22Rv1 (cell line): ENCODE measurements around the gene SLC10A2.

Experiments
- ZFX ChIP-seq: fragments of 450-650 bp; IDR thresholded peaks from 2 replicates; pipeline ENCODE4 v1.6.1; 2017; ENCODE audit warnings: antibody characterized with exemption, borderline replicate concordance
- TF ChIP-seq, protein P1 (sequence below): fragments of 450-650 bp; IDR thresholded peaks from 2 replicates; pipeline ENCODE4 v1.5.1; 2017; ENCODE audit warnings: mild to moderate bottlenecking

GRCh38 chr13:103098535-103098934, 32.3 kb upstream of the SLC10A2 start:
- TF ChIP-seq, protein P1, sequence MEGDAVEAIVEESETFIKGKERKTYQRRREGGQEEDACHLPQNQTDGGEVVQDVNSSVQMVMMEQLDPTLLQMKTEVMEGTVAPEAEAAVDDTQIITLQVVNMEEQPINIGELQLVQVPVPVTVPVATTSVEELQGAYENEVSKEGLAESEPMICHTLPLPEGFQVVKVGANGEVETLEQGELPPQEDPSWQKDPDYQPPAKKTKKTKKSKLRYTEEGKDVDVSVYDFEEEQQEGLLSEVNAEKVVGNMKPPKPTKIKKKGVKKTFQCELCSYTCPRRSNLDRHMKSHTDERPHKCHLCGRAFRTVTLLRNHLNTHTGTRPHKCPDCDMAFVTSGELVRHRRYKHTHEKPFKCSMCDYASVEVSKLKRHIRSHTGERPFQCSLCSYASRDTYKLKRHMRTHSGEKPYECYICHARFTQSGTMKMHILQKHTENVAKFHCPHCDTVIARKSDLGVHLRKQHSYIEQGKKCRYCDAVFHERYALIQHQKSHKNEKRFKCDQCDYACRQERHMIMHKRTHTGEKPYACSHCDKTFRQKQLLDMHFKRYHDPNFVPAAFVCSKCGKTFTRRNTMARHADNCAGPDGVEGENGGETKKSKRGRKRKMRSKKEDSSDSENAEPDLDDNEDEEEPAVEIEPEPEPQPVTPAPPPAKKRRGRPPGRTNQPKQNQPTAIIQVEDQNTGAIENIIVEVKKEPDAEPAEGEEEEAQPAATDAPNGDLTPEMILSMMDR, result no peak
- TF ChIP-seq ZFX, result no peak
